GM12878 (cell line): ENCODE measurements around the gene GPR107. TPM values are rescaled to one million over a fixed set of nuclear protein-coding genes. Genes with fewer than 3 reads are reported as not detected.
A peak's percentile ranks its signal among the peaks of the same experiment; 100 is the strongest.

ENCODE experiments used
- ATAC-seq: fragments of 200-7000 bp; cut with Tn5 transposase; 3 replicates; pipeline ENCODE4 v1.9.1; 2020; ENCODE audit warnings: mild to moderate bottlenecking, moderate library complexity
- BruUV-seq: library from RNA; stranded (reverse); fragments of 400-500 nt; replicated peaks from 2 replicates; lab custom pipeline; 2021; lab: Mats Ljungman, UMichigan
- CTCF ChIA-PET: fragments of 300-600 bp; sonication (Branson Sonifier 250); formaldehyde crosslinking; extraction: SDS; loops from one replicate; lab custom pipeline; 2021; ENCODE audit warnings: inconsistent platforms; lab: Yijun Ruan, JAX
- POLR2A ChIA-PET: fragments of 350-600 bp; formaldehyde crosslinking; extraction: SDS; loops from one replicate; lab custom pipeline; 2021; ENCODE audit warnings: inconsistent platforms; lab: Charles Lee
- RAD21 ChIA-PET: fragments of 300-600 bp; sonication (Branson Sonifier 250); formaldehyde crosslinking; loops from one replicate; lab custom pipeline; 2023; ENCODE audit warnings: antibody characterized with exemption; ENCODE audit not compliant: unreplicated experiment; lab: Charles Lee
- SMC1A ChIA-PET: fragments of 300-600 bp; sonication (Branson Sonifier 250); formaldehyde crosslinking; loops from one replicate; lab custom pipeline; 2023; ENCODE audit not compliant: unreplicated experiment, uncharacterized antibody; lab: Charles Lee
- DNase-seq: peaks from one replicate; pipeline ENCODE4 v3.0.0-alpha.2; 2011; ENCODE audit warnings: low read depth, low spot score
- FAIRE-seq: peaks from 3 replicates; lab custom pipeline; 2011; peaks lifted over from hg19 to GRCh38; lab: Jason Lieb, UNC
- H2AFZ ChIP-seq: 2 replicates; pipeline ENCODE4 v1.6.0; 2011; ENCODE audit warnings: low read depth, low read length, control low read depth; ENCODE audit not compliant: control insufficient read depth
- H3K27ac ChIP-seq: 2 replicates; pipeline ENCODE4 v1.5.1; 2011; ENCODE audit warnings: control low read depth; ENCODE audit not compliant: control insufficient read depth, insufficient read depth
- H3K27me3 ChIP-seq, 2 experiments: replicated peaks in 1 of 2; 2 replicates each; pipeline versions ENCODE4 v1.6.0 to v1.6.1; 2011; ENCODE audit warnings: low read length in 1 of 2; ENCODE audit not compliant: control insufficient read depth in 2 of 2, insufficient read depth in 2 of 2
- H3K36me3 ChIP-seq, 2 experiments: 2 replicates each; pipeline ENCODE4 v1.5.1; 2011; ENCODE audit warnings: low read length in 1 of 2; ENCODE audit not compliant: control insufficient read depth in 2 of 2, insufficient read depth in 2 of 2
- H3K4me1 ChIP-seq: 2 replicates; pipeline ENCODE4 v1.6.1; 2011; ENCODE audit warnings: mild to moderate bottlenecking, low read length, moderate library complexity, mixed read lengths; ENCODE audit not compliant: control insufficient read depth, insufficient read depth
- H3K4me2 ChIP-seq: 2 replicates; pipeline ENCODE4 v1.6.0; 2011; ENCODE audit warnings: control low read depth; ENCODE audit not compliant: control insufficient read depth, insufficient read depth
- H3K4me3 ChIP-seq: fragments of 200-600 bp; sonication (generic); 2 replicates; pipeline ENCODE4 v1.5.1; 2016
- H3K79me2 ChIP-seq: 2 replicates; pipeline ENCODE4 v1.6.0; 2011; ENCODE audit warnings: low read length; ENCODE audit not compliant: control insufficient read depth, insufficient read depth
- H3K9ac ChIP-seq: 2 replicates; pipeline ENCODE4 v1.8.0; 2011; ENCODE audit warnings: low read length, control low read depth, mixed read lengths; ENCODE audit not compliant: control insufficient read depth, insufficient read depth
- H3K9me3 ChIP-seq: replicated peaks from 3 replicates; pipeline ENCODE4 v1.5.1; 2011; ENCODE audit warnings: mild to moderate bottlenecking, low read length; ENCODE audit not compliant: control insufficient read depth, insufficient read depth
- H4K20me1 ChIP-seq: 2 replicates; pipeline ENCODE4 v1.6.0; 2011; ENCODE audit not compliant: control insufficient read depth, insufficient read depth
- ASH2L ChIP-seq: fragments of 300-600, 200-600 bp; sonication (generic); IDR thresholded peaks from 2 replicates; pipeline ENCODE4 v1.6.1; 2017; ENCODE audit warnings: low read depth, mild to moderate bottlenecking, borderline replicate concordance
- CREB1 ChIP-seq: IDR thresholded peaks from 2 replicates; pipeline ENCODE4 v1.6.1; 2012; ENCODE audit warnings: low read depth, mild to moderate bottlenecking, inconsistent platforms
- ELK1 ChIP-seq: IDR thresholded peaks from 2 replicates; pipeline ENCODE4 v1.6.1; 2012; ENCODE audit warnings: low read depth, low read length, improper control_type of control experiment
- IKZF1 ChIP-seq: fragments of 450-650 bp; conservative IDR thresholded peaks from 2 replicates; pipeline ENCODE4 v1.6.1; 2017; ENCODE audit warnings: antibody characterized with exemption, mild to moderate bottlenecking
- IRF4 ChIP-seq: IDR thresholded peaks from 2 replicates; pipeline ENCODE4 v1.6.1; 2011; ENCODE audit warnings: low read depth, low read length
- MYC ChIP-seq: IDR thresholded peaks from 2 replicates; pipeline ENCODE4 v1.6.1; 2011; ENCODE audit warnings: mild to moderate bottlenecking, low read length, moderate library complexity, inconsistent platforms; ENCODE audit not compliant: insufficient read depth, insufficient replicate concordance, insufficient read length, severe bottlenecking
- NFYB ChIP-seq: IDR thresholded peaks from 2 replicates; pipeline ENCODE4 v1.6.1; 2011; ENCODE audit warnings: low read depth, mild to moderate bottlenecking, low read length, improper control_type of control experiment, moderate library complexity; ENCODE audit not compliant: insufficient read depth
- STAT1 ChIP-seq: fragments of 450-650 bp; conservative IDR thresholded peaks from 2 replicates; pipeline ENCODE4 v1.6.1; 2014; ENCODE audit warnings: antibody characterized with exemption, mild to moderate bottlenecking
- TCF3 ChIP-seq: IDR thresholded peaks from 2 replicates; pipeline ENCODE4 v1.6.1; 2012; ENCODE audit warnings: low read depth, mild to moderate bottlenecking, low read length, borderline replicate concordance; ENCODE audit not compliant: insufficient read depth
- WGBS: methylation state at CpG from one replicate; pipeline ENCODE4 v1.1.6; 2016; ENCODE audit warnings: low lambda C conversion rate; ENCODE audit not compliant: insufficient replicate concordance, insufficient coverage; ENCODE audit errors: missing lambda C conversion rate; 5-methylcytosine and 5-hydroxymethylcytosine counted together
- in situ Hi-C: fragments of 300-500 bp; cut with MboI; formaldehyde crosslinking; loops from 9 replicates; pipeline ENCODE4 v1.14.3; 2018; ENCODE audit warnings: mixed read lengths
- intact Hi-C: fragments of 100-400 bp; cut with micrococcal nuclease; formaldehyde crosslinking; loops from one replicate; pipeline ENCODE4 v1.14.2; 2022; ENCODE audit not compliant: unreplicated experiment
- polyA plus RNA-seq, 11 experiments: library from polyadenylated mRNA; depleted of rRNA in 4 of 11; unstranded in 6 of 11; stranded (reverse) in 5 of 11; fragments of >200 nt; fragmentation: Nextera tagmentation in 4 of 11; fragmentation: Illumina TruSeq in 1 of 11; extraction: Ambion mirVana in 4 of 11; extraction: Trizol in 1 of 11; gene quantifications; 1 replicate in 1 of 11; 2 replicates in 10 of 11; pipeline versions ENCODE4 v1.2.1 to v1.2.3, GENCODE V29; 2011 to 2016; ENCODE audit warnings: inconsistent platforms in 2 of 11, missing spikeins in 2 of 11, low read depth in 1 of 11
- total RNA-seq, 4 experiments: library from RNA; depleted of rRNA in 3 of 4; stranded (reverse); fragments of >200 nt in 3 of 4; fragmentation: Illumina TruSeq in 1 of 4; extraction: Trizol in 1 of 4; gene quantifications; 2 replicates each; pipeline versions ENCODE4 v1.2.1 to v1.2.3, GENCODE V29; 2013 to 2021
- TF ChIP-seq, protein P1 (sequence below): fragments of 450-650 bp; IDR thresholded peaks from 2 replicates; pipeline ENCODE4 v1.6.1; 2018; ENCODE audit warnings: mild to moderate bottlenecking, low read depth, moderate library complexity; ENCODE audit not compliant: partially characterized antibody
- TF ChIP-seq, protein P2 (sequence below): fragments of 450-650 bp; IDR thresholded peaks from 2 replicates; pipeline ENCODE4 v1.6.1; 2017; ENCODE audit warnings: mild to moderate bottlenecking, low read depth, inconsistent platforms; ENCODE audit not compliant: poor library complexity, severe bottlenecking
- TF ChIP-seq, protein P3 (sequence below): fragments of 450-650 bp; IDR thresholded peaks from 2 replicates; pipeline ENCODE4 v1.6.1; 2017; ENCODE audit warnings: mild to moderate bottlenecking, moderate library complexity

GPR107 gene
- total and polyA plus RNA-seq, 10 of the 15 experiments (the other 5 are each of a cell fraction or from before 2014, with no cell fraction given), result 2.7 to 21.4 (median 10.6) TPM

GRCh38 chr9:130008538-130008937, 45.2 kb upstream of the GPR107 start:
- Histone ChIP-seq H3K4me1 (peaks cover 76% of the 10 kb centered on the region), H3K4me2 (peak overlapping the region; percentile 93), H3K9me3 (0 out of 3 replicates have a peak, but pooled peaks cover 2% of the 10 kb centered on the region), H3K9ac (peak overlapping the region; percentile 72), H3K27me3 (no peaks in the 10 kb centered on the region), H4K20me1 (peaks cover 6% of the 10 kb centered on the region; the same call in 1 of the 2 replicates), H2AFZ (no peak overlapping the region), H3K79me2 (peaks cover 98% of the 10 kb centered on the region), H3K36me3 (peaks cover 1 to 24% of the 10 kb centered on the region in 2 experiments), H3K4me3 (0 out of 2 replicates have a peak overlapping the region, but pooled peaks have one; percentile 42), H3K27ac (peak overlapping the region; percentile 99)
- BruUV-seq, result TSS peak; percentile 63
- SMC1A ChIA-PET, result interaction anchor here (0.9 to 8.2 kb wide), 14 partner anchors 9 to 74 kb away, joined by 3 to 213 read pairs (median 9); no protein-coding TSS in a partner anchor
- no peak for DNase-seq
- no peak for FAIRE-seq
- RAD21 ChIA-PET, result interaction anchor here (0.7 to 8.7 kb wide), 10 partner anchors 9 to 116 kb away, joined by 3 to 172 read pairs (median 6); no protein-coding TSS in a partner anchor
- 0% methylated on average over 5 of the region's 5 CpGs for WGBS
- intact Hi-C loops, result loop anchor here (5.0 kb wide), 1 partner anchor 121 kb away; no protein-coding TSS in a partner anchor
- POLR2A ChIA-PET, result interaction anchor here (0.5 to 10.9 kb wide), 14 partner anchors 9 to 120 kb away, joined by 3 to 247 read pairs (median 4); no protein-coding TSS in a partner anchor
- peak; percentile 4 for ATAC-seq
- in situ Hi-C loops, result no loop called here
- CTCF ChIA-PET, result interaction anchor here (1.0 to 2.5 kb wide), 8 partner anchors 10 to 123 kb away, joined by 3 to 8 read pairs (median 4); no protein-coding TSS in a partner anchor
- TF ChIP-seq STAT1, result no peak
- TF ChIP-seq TCF3, result 0 out of 2 replicates have a peak, but pooled peaks have one; percentile 22
- peak; percentile 43; the same call in 1 of the 2 replicates for TF ChIP-seq IKZF1
- TF ChIP-seq, protein P1, sequence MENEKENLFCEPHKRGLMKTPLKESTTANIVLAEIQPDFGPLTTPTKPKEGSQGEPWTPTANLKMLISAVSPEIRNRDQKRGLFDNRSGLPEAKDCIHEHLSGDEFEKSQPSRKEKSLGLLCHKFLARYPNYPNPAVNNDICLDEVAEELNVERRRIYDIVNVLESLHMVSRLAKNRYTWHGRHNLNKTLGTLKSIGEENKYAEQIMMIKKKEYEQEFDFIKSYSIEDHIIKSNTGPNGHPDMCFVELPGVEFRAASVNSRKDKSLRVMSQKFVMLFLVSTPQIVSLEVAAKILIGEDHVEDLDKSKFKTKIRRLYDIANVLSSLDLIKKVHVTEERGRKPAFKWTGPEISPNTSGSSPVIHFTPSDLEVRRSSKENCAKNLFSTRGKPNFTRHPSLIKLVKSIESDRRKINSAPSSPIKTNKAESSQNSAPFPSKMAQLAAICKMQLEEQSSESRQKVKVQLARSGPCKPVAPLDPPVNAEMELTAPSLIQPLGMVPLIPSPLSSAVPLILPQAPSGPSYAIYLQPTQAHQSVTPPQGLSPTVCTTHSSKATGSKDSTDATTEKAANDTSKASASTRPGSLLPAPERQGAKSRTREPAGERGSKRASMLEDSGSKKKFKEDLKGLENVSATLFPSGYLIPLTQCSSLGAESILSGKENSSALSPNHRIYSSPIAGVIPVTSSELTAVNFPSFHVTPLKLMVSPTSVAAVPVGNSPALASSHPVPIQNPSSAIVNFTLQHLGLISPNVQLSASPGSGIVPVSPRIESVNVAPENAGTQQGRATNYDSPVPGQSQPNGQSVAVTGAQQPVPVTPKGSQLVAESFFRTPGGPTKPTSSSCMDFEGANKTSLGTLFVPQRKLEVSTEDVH, result no peak
- TF ChIP-seq, protein P2, sequence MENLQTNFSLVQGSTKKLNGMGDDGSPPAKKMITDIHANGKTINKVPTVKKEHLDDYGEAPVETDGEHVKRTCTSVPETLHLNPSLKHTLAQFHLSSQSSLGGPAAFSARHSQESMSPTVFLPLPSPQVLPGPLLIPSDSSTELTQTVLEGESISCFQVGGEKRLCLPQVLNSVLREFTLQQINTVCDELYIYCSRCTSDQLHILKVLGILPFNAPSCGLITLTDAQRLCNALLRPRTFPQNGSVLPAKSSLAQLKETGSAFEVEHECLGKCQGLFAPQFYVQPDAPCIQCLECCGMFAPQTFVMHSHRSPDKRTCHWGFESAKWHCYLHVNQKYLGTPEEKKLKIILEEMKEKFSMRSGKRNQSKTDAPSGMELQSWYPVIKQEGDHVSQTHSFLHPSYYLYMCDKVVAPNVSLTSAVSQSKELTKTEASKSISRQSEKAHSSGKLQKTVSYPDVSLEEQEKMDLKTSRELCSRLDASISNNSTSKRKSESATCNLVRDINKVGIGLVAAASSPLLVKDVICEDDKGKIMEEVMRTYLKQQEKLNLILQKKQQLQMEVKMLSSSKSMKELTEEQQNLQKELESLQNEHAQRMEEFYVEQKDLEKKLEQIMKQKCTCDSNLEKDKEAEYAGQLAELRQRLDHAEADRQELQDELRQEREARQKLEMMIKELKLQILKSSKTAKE, result no peak
- TF ChIP-seq, protein P3, sequence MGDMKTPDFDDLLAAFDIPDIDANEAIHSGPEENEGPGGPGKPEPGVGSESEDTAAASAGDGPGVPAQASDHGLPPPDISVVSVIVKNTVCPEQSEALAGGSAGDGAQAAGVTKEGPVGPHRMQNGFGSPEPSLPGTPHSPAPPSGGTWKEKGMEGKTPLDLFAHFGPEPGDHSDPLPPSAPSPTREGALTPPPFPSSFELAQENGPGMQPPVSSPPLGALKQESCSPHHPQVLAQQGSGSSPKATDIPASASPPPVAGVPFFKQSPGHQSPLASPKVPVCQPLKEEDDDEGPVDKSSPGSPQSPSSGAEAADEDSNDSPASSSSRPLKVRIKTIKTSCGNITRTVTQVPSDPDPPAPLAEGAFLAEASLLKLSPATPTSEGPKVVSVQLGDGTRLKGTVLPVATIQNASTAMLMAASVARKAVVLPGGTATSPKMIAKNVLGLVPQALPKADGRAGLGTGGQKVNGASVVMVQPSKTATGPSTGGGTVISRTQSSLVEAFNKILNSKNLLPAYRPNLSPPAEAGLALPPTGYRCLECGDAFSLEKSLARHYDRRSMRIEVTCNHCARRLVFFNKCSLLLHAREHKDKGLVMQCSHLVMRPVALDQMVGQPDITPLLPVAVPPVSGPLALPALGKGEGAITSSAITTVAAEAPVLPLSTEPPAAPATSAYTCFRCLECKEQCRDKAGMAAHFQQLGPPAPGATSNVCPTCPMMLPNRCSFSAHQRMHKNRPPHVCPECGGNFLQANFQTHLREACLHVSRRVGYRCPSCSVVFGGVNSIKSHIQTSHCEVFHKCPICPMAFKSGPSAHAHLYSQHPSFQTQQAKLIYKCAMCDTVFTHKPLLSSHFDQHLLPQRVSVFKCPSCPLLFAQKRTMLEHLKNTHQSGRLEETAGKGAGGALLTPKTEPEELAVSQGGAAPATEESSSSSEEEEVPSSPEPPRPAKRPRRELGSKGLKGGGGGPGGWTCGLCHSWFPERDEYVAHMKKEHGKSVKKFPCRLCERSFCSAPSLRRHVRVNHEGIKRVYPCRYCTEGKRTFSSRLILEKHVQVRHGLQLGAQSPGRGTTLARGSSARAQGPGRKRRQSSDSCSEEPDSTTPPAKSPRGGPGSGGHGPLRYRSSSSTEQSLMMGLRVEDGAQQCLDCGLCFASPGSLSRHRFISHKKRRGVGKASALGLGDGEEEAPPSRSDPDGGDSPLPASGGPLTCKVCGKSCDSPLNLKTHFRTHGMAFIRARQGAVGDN, result peak; percentile 71; the same call in 1 of the 2 replicates
- no peak for TF ChIP-seq MYC
- TF ChIP-seq ASH2L, result no peak
- TF ChIP-seq ELK1, result no peak
- TF ChIP-seq IRF4, result no peak
- TF ChIP-seq CREB1, result 0 out of 2 replicates have a peak, but pooled peaks have one; percentile 21
- no peak for TF ChIP-seq NFYB
